ENCODE measurements around the gene PNPO.
"Not testable (repeated sequence)": the region's sequence is repeated elsewhere in the genome, so short reads cannot be mapped to it uniquely, and the experiment has no call there.

Gene PNPO

DNA sequence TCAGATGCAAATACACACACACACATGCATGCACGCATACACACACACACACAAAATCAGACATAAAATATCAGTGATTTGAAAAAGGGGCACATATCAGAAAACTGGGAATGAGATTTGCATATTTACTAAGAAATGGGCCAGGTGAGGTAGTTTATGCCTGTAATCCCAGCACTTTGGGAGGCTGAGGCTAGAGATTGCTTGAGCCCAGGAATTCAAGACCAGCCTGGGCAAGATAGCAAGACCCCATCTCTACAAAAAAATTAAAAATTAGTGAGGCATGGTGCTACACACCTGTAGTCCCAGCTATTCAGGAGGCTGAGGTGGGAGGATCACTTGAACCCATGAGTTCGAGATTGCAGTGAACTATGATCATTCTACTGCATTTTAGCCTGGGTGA lies 22.4 kb upstream of the PNPO start:
- TF ChIP-seq, protein P1, sequence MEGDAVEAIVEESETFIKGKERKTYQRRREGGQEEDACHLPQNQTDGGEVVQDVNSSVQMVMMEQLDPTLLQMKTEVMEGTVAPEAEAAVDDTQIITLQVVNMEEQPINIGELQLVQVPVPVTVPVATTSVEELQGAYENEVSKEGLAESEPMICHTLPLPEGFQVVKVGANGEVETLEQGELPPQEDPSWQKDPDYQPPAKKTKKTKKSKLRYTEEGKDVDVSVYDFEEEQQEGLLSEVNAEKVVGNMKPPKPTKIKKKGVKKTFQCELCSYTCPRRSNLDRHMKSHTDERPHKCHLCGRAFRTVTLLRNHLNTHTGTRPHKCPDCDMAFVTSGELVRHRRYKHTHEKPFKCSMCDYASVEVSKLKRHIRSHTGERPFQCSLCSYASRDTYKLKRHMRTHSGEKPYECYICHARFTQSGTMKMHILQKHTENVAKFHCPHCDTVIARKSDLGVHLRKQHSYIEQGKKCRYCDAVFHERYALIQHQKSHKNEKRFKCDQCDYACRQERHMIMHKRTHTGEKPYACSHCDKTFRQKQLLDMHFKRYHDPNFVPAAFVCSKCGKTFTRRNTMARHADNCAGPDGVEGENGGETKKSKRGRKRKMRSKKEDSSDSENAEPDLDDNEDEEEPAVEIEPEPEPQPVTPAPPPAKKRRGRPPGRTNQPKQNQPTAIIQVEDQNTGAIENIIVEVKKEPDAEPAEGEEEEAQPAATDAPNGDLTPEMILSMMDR (IDR thresholded peaks at IDR 0.05; ENCODE audit: low read depth, low read length): no peak
- Histone ChIP-seq H3K36me3 (peaks cover 37% of the 10 kb centered on the region), H3K27ac (no peak overlapping the region), H3K27me3 (ENCODE audit: insufficient read depth, low read depth, severe bottlenecking) (no peaks in the 10 kb centered on the region), H3K4me3 (ENCODE audit: low read depth, low read length) (no peak overlapping the region), H3K9me3 (ENCODE audit: severe bottlenecking) (no peaks in the 10 kb centered on the region)
- DNase-seq: no peak

DNA sequence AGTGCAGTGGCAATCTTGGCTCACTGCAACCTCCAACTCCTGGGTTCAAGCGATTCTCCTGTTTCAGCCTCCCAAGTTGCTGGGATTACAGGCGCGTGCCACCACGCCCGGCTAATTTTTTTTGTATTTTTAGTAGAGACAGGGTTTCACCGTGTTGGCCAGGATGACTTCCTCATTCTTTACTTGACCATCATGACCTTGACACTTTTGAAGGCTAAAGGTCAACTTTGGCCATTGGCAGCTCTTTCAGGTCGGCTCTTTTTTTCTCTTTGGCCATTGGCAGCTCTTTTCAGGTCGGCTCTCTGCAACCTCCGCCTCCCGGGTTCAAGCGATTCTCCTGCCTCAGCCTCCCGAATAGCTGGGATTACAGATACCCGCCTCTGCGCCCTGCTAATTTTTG lies 21.5 kb upstream of the PNPO start:
- H3K27ac ChIP-seq; DNase-seq; H3K27me3 ChIP-seq (ENCODE audit: insufficient read depth, low read depth, severe bottlenecking); H3K9me3 ChIP-seq (ENCODE audit: severe bottlenecking); H3K4me3 ChIP-seq (ENCODE audit: low read depth, low read length): not testable (repeated sequence)
- peaks cover 46% of the 10 kb centered on the region for H3K36me3 ChIP-seq

DNA sequence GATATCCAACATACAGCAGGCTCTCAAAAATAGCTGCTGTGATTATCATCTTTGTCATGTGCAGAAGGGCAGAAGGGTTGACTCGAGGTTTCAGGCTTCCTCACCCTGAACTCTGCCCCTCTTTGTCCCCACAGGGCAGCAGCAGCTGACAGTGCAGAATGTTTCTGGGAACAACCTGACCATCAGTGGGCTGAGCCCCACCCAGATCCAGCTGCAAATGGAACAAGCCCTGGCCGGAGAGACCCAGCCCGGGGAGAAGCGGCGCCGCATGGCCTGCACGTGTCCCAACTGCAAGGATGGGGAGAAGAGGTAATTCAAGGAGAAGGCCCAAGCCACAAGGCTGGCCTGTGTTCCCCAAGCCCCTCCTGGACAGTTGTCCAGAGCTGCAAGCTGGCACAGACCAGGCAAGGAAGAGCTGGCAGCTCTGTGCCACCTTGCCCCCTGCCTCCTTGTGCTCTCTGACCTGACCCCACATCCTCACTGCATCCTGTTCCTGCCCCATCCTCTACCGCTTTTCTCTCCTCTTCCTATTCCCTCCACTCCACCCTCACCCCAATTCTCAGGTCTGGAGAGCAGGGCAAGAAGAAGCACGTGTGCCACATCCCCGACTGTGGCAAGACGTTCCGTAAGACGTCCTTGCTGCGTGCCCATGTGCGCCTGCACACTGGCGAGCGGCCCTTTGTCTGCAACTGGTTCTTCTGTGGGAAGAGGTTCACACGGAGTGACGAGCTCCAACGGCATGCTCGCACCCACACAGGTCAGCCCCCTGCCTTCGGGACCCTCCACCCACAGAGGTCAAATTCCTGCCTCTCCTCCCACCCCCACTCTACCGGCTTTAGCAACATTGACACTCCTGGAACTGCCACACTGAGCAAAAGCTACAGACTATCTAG lies 16.3 kb upstream of the PNPO start:
- TF ChIP-seq, protein P1 (IDR thresholded peaks at IDR 0.05; ENCODE audit: low read depth, low read length): no peak
- Histone ChIP-seq H3K27ac (no peak overlapping the region), H3K4me3 (ENCODE audit: low read depth, low read length) (no peak overlapping the region), H3K27me3 (ENCODE audit: insufficient read depth, low read depth, severe bottlenecking) (no peaks in the 10 kb centered on the region), H3K9me3 (ENCODE audit: severe bottlenecking) (no peaks in the 10 kb centered on the region), H3K36me3 (peaks cover 78% of the 10 kb centered on the region)
- no peak for DNase-seq

DNA sequence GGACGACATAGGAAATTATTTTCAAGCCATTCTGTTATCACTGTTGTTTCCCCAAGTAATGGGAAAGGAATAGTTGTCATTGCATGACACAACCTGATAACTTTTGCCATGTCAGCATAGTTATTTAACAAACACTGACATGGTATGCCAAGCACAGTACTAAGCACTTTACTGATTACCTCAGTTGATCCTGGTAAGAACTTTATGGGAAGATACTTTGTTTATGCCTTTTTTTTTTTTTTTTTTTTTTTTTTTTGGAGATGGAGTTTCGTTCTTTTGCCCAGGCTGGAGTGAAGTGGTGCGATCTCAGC lies 15.7 kb upstream of the PNPO start:
- DNase-seq: no peak
- Histone ChIP-seq H3K27ac (no peak overlapping the region), H3K9me3 (ENCODE audit: severe bottlenecking) (no peaks in the 10 kb centered on the region), H3K27me3 (ENCODE audit: insufficient read depth, low read depth, severe bottlenecking) (no peaks in the 10 kb centered on the region), H3K36me3 (peaks cover 84% of the 10 kb centered on the region), H3K4me3 (ENCODE audit: low read depth, low read length) (no peak overlapping the region)
- TF ChIP-seq, protein P1 (IDR thresholded peaks at IDR 0.05; ENCODE audit: low read depth, low read length): no peak

DNA sequence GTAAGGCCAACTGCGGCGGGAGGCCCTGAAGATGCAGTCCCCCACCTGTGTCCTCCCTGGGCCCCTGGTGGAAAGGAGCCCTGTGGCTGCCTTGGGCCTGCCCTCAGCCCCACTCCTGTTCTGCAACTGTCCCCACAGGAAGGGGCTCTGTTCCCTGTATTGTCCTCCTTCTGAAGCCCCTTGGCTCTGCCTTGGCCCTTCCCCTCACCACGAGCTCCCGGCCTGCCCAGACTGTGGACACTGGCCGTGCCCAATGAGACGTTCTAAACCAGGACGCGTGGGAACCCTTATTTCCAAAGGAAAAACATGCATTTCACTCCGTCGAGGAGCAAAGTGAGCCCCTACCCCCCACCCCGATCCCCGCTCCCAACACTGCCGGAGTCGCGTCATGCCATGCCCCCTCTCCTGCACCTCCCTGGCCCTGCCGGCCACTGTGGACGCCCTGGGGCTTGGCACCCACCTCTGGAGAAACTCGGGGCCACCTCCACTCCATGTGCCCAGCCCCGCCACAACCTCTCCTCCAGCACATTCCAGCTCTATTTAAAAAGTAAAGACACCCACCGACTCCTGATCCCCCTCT lies 13.5 kb upstream of the PNPO start:
- Histone ChIP-seq H3K4me3 (ENCODE audit: low read depth, low read length) (no peak overlapping the region), H3K36me3 (peaks cover 69% of the 10 kb centered on the region), H3K27ac (no peak overlapping the region), H3K9me3 (ENCODE audit: severe bottlenecking) (no peaks in the 10 kb centered on the region), H3K27me3 (ENCODE audit: insufficient read depth, low read depth, severe bottlenecking) (no peaks in the 10 kb centered on the region)
- TF ChIP-seq, protein P1 (IDR thresholded peaks at IDR 0.05; ENCODE audit: low read depth, low read length): no peak
- DNase-seq: no peak

DNA sequence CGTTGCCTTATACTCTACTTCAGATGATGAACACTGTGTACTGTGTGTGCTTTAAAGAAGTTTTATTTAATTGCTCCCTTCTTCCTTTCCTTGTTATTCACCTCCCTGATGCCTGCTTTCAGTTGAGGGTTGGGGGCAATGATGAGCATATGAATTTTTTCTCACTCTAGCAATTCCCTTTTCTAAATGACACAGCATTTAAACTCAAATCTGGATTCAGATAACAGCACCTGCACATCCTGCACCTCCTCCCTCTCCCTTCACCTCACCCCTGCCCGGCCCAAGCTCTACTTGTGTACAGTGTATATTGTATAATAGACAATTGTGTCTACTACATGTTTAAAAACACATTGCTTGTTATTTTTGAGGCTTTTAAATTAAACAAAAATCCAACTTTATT lies 13.0 kb upstream of the PNPO start:
- Histone ChIP-seq H3K27me3 (ENCODE audit: insufficient read depth, low read depth, severe bottlenecking) (no peaks in the 10 kb centered on the region), H3K36me3 (peaks cover 64% of the 10 kb centered on the region), H3K4me3 (ENCODE audit: low read depth, low read length) (no peak overlapping the region), H3K9me3 (ENCODE audit: severe bottlenecking) (no peaks in the 10 kb centered on the region), H3K27ac (no peak overlapping the region)
- TF ChIP-seq, protein P1 (IDR thresholded peaks at IDR 0.05; ENCODE audit: low read depth, low read length): no peak
- no peak for DNase-seq
